ENCODE measurements around the gene CDK5R2. TPM values are rescaled to one million over a fixed set of nuclear protein-coding genes. Genes with fewer than 3 reads are reported as not detected.

Gene CDK5R2
- total RNA-seq, 1 donor from 2014 or later, result not detected

Other genes starting within 250 kb of the CDK5R2 start
- 66.1 and 71.2 TPM in 2 replicates for gene TTLL4, start 248.8 kb upstream of the CDK5R2 start, total RNA-seq
- 0.09 TPM in 1 of 2 replicates, not detected in the other for gene CYP27A1, start 177.5 kb upstream of the CDK5R2 start, total RNA-seq
- not detected in 2 replicates for gene PRKAG3, start 127.9 kb upstream of the CDK5R2 start, total RNA-seq
- not detected in 2 replicates for gene WNT6, start 99.9 kb upstream of the CDK5R2 start, total RNA-seq
- 0.12 and 0.28 TPM in 2 replicates for gene WNT10A, start 78.8 kb upstream of the CDK5R2 start, total RNA-seq
- gene FEV, start 25.5 kb downstream of the CDK5R2 start, total RNA-seq, result not detected in 2 replicates
- gene CRYBA2, start 33.8 kb downstream of the CDK5R2 start, total RNA-seq, result not detected in 2 replicates
- gene CFAP65, start 81.8 kb downstream of the CDK5R2 start, total RNA-seq, result not detected in 2 replicates
- not detected in 2 replicates for gene IHH, start 101.3 kb downstream of the CDK5R2 start, total RNA-seq
- gene NHEJ1, start 201.1 kb downstream of the CDK5R2 start, total RNA-seq, result 20.7 and 22.8 TPM in 2 replicates
- gene SLC23A3, start 210.4 kb downstream of the CDK5R2 start, total RNA-seq, result 1.8 and 2.3 TPM in 2 replicates
- 62.0 and 62.6 TPM in 2 replicates for gene CNPPD1, start 217.3 kb downstream of the CDK5R2 start, total RNA-seq
- 54.1 and 57.4 TPM in 2 replicates for gene RETREG2, start 218.6 kb downstream of the CDK5R2 start, total RNA-seq
- 36.7 and 37.4 TPM in 2 replicates for gene ZFAND2B, start 247.1 kb downstream of the CDK5R2 start, total RNA-seq